HG02678 (cell line): ENCODE data around the gene ZNF26.
"Not testable (repeated sequence)": the region's sequence is repeated elsewhere in the genome, so short reads cannot be mapped to it uniquely, and the experiment has no call there.

Experiments
- ATAC-seq: cut with Tn5 transposase; IDR thresholded peaks from one replicate; pipeline ENCODE4 v1.9.1; 2021; ENCODE audit warnings: mild to moderate bottlenecking, moderate library complexity; ENCODE audit not compliant: unreplicated experiment

The ZNF26 gene

DNA sequence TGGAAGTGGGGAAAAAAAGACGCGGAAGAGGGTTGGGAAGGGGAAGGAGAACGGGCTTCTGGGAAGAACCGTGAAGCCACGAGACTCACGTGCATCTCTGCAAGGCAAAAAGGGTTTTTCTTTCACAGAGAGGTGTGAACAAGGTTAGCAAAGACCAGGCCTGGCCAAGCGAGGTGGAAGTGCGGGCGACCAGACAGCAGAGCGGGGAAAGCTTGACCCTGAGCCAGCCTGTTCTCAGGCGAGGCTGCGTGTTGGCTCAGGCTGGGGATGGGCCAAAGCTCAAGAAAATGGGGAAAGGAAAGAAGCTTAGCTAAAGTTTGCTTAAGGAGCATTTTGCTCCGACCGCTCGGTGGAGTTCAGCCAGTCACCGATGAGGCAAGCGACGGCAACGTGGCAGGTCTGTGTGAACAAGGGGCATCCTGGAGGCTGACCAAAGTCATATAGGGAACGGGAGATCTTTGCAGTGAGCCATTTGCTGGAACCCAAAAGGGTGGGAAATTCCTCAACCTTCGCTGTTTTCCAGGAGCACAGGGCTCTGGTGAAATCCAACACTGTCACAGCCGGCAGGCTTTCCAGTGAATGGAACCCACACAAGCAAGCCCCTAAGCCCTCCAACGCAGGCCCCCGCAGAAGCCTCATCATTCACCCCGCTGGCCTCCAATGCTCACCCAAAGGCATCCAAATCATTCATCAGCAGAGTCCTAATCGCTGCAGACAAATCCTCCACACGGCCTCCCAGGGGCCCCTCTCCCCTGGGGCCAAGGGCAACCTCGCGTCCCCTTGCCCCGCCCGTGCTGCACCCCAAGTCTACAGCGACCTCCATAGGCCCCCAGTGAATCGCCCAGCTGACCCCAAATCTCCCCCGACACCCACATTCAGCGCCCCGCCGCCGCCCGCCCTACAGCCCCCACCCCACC lies 30.8 kb upstream of the ZNF26 start:
- ATAC-seq: peak; percentile 35

DNA sequence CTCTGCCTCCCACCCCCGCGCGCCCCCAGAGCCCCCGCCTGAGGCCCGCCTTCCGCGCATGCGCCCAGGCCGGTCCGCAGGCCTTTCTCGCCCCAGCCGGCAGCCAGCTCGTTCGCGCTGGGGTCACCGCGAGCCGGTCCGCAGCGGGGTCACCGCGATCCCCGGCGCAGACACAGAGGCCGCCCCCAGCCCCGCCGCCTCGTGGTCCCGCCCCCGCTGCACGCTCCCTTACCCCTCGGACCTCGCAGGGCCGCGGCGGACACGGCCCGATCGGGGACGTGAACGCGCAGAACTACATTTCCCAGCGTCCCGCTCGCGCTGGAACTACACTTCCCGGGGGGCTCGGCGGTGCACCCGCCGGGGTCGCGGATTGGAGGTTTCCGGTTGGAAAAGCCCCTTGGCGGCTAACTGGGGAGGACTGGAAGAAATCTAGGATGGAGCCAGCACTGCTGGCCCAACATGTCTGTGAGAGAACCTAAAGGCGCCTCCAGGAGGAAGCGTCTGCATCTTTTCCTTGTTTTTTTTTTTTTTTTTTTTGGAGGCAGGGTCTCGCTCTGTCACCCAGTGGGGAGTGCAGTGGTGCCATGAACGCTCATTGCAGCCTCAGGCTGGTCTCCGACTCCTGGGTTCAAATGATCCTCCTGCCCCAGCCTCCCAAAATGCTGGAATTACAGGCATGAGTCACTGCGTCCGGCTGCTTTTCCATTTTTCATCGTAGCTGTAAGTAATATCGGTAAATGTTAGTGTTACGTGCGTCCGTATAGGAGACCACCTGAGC lies 30.0 kb upstream of the ZNF26 start, which contains the start of gene ZNF605:
Gene ZNF605 (minus strand): TSS at position 296 of the 778 bp plus-strand sequence. CDS start 10,671 bp downstream, outside the sequence.
- ATAC-seq: peak; percentile 93

DNA sequence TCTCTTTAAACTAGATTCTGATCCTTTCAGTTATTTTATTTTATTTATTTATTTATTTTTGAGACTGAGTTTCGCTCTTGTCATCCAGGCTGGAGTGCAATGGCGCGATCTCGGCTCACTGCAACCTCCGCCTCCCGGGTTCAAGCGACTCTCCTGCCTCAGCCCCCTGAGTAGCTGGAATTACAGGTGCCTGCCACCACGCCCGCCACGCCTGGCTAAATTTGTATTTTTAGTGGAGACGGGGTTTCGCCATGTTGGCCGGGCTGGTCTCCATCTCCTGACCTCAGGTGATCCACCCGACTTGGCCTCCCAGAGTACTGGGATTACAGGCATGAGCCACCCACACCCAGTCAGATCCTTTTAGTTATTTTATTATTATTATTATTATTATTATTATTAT lies 24.4 kb upstream of the ZNF26 start:
- not testable (repeated sequence) for ATAC-seq

DNA sequence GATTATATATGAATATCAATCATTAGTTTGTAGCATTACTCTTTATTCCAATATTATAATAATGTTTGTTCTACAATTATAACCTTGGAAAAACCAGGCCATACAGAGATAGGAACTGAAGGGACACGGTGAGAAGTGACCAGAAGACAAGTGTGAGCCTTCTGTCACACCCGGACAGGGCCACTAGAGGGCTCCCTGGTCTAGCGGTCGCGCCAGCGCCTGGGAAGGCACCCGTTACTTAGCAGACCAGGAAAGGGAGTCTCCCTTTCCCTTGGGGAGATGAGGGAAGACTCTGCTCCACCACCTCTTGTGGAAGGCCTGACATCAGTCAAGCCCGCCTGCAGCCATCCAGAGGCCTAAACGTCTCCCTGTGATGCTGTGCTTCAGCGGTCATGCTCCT lies 22.2 kb upstream of the ZNF26 start:
- ATAC-seq: not testable (repeated sequence)

DNA sequence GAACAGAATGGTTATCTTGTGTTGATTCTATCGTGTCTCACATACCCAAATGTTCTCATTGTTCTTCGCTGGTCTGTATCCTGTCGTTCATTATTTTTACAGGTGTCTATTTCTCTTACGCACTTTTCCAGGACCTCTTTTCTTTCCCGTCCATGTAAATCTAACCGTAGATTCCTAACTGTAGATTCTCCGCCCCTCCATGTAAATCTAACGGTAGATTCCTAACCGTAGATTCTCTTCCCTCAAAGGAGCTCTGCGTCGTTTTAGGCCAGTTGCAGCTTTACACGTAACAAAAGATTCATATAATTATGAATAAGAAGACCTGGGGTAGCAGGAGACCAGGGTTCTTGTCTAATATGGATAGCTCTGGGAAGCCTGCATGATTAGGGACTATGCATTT lies 20.4 kb upstream of the ZNF26 start:
- no peak for ATAC-seq

DNA sequence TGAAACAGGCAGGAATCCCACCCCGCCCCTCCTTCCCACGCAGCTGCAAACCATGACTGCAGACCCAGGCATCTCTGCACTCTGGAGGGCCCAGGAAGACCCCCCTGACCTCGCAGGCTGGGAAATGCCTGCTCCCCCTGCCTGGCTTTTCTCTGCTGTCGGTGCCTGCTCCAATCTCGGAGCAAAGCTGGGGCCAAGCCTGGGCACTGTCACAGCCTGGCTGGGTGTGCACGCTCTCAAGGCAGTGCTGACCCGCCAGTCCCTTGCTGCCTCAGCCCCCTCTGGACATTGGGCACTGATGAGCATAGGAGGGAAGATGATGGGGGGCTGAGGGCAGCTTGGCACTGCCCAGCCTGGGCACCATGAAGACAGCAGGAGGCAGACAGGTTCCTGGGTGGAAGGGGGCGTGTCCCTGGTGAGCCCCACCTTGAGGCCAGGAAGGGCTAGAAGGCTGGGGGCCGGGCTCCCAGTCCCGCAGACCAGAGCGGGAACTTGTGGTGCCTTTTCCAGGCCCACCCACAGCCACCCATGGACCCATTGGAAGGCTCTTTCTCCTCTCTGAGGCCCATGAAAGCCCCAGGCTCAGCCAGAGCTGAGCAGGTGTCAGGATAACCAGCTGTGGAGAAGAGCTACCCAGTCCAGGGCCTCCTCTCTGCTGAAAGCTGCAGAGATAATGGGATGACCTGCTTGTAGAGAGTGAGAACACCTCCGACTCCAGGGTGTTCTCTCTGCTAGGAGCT lies 19.3 kb upstream of the ZNF26 start:
- no peak for ATAC-seq

DNA sequence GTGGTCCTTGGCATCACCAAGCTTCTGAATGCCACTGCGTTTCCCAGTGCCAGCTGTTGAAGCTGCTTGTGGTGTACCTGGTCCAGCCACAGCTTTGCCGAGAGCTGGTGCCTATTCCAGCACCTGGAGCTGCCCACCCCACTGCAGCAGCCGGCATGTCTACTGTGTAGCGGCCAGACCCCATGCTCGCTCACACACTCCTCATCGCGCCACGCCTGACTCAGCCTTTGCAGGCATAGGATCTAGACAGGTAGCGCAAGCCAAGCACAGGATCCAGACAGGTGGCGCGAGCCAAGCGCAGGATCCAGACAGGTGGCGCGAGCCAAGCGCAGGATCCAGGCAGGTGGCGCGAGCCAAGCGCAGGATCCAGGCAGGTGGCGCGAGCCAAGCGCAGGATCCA lies 18.4 kb upstream of the ZNF26 start:
- ATAC-seq: no peak

DNA sequence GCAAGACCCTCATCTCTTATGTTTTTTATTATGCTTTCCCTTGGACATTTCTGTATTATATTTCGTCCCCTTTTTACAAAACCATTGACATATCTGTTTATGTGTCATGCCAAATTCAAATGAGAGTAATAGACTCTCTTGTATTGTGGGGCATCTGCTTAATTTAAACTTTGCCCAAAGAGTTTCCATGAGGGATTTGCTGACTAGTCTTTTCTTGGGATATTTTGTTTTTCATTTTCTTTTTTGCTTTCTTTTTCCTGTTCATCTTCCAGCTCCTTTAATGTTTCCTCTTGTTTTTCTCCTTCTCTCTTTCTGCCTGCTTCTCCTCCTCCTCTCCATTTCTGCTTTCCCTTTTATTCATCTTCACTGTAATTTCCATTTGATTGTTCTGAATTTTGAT lies 13.8 kb upstream of the ZNF26 start:
- ATAC-seq: no peak

DNA sequence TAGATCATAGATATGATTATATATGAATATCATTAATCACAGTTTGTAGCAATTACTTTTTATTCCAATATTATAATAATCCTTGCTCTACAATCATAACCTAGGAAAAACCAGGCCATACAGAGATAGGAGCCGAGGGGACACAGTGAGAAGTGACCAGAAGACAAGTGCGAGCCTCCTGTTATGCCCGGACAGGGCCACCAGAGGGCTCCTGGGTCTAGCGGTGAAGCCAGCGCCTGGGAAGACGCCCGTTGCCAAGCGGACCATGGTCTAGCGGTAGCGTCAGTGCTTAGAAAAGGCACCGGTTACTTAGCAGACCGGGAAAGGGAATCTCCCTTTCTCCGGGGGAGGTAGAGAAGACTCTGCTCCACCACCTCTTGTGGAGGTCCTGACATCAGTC lies 9.3 kb upstream of the ZNF26 start:
- ATAC-seq: not testable (repeated sequence)

DNA sequence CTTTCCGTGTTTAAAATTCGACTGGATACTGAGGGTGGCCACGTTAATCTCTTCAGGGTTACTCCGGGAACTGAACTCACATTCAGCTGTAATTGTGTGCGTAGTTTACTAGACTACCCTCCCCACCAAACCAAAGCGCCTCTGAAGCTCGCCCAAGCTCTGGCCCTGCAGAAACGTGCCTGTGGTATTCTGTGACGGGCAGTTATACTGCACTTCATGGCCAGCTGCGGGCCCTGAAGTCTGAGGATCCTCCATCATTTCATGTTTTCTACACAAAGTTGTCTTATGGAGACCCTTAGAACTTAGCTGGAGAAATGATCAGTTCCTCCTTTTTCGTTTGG lies 688 bp downstream of the ZNF26 start:
- ATAC-seq: peak; percentile 9

DNA sequence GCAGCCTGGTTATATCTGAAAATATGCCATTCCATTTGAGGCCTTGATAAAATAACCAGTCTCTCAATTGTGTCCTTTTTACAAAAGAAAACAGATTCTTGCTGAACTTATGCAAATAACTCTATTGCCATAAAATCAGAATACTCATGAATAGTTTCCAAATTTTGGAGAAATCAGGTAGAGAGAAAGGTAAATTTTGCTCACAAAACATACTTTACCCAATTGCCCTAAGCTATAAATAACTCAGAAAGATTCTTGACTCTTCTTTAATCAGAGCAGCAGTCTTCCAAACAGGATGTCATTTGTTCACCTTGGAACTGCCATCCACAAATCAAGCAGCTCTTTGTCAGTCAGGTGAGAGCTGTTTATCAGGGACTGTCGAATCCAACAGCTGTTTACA lies 12.6 kb downstream of the ZNF26 start:
- no peak for ATAC-seq

DNA sequence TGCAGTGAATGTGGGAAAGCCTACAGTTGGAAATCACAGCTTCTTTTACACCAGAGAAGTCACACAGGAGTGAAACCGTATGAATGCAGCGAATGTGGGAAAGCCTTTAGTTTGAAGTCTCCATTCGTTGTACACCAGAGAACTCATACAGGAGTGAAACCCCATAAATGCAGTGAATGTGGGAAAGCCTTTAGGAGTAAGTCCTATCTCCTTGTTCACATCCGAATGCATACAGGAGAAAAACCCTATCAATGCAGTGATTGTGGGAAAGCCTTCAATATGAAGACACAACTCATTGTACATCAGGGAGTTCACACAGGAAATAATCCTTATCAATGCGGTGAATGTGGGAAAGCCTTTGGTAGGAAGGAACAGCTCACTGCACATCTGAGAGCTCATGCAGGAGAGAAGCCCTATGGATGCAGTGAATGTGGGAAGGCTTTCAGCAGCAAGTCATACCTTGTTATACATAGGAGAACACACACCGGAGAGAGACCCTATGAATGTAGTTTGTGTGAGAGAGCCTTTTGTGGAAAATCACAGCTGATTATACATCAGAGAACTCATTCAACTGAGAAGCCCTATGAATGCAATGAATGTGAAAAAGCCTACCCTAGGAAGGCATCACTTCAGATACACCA lies 24.6 kb downstream of the ZNF26 start:
- ATAC-seq: no peak

DNA sequence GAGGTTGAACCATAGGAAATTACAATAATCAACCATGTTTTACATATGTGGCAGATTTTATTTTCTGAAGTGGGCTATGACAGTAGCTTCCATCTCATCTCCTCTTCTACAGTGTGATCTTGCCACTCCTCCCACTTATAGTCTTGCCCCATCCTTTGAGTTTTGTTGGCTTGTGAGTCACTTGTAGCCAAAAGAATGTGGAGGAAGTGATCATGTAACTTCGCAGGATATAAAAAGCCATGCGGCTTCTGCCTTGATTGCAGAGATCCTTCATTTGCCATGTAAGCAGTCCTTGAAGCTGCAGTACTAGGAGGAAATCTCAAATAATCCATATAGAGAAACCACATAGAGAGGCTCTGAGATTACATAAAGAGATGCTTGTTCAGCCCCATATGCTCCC lies 37.4 kb downstream of the ZNF26 start:
- ATAC-seq: no peak

DNA sequence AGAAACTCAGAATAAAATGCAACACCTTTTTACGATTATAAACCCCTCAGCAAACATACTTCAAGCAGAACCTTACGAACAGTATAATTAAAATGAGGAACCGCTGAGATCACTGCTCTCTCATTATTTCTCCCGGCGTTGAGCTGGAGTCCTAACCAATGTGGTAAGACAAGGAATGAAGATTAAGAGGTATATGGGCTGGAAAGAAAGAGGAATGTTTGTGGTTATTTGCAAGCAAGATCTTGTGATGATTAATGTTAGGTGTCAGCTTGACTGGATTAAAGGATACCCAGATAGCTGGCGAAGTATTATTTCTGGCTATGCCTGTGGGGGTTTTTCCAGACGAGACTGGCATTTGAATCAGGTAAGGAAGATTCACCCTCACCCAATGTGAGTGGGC lies 40.8 kb downstream of the ZNF26 start:
- ATAC-seq: no peak

DNA sequence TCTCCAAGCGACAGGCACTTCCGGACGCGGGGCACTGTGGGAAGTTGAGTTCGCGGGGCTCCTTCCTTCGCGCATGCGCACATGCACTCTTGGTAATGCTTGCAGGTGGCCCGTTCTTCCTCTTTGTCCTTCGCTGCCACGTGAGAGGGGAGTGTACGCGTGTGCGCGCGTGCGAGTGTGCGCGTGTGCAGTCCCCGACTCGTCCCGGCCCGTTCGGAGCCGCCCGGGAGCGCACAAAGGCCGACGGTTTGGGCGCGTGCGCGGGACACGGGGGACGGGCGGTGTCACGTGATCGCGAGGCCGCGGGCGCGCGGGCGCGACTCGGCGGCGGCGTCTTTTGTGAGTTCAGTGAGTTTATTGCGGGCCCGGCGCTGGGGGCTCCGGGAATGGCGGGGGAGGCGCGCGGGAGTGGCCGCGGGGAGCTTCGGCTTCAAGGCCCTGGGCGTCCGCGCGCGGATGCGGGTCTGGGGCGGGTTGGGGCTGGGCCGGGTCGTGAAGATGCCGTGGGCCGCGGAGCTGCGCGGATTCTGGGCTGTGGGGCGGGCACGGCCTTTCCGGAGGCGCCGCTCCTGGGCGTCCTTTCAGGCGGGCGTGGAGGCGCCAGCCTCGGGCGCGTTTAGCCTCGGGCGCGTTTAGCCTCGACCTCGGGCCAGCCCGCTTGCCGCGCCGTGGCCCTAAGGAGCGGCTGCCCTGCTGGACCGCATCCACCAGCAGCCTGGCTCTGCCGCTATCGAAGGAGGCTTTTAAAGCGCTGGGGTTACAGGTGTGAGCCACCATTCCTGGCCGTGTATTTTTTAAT lies 51.2 kb downstream of the ZNF26 start, which contains the start of gene ZNF84:
Gene ZNF84 (plus strand): TSS at position 303 of the 799 bp plus-strand sequence. CDS start 3,959 bp downstream, outside the sequence.
- peak; percentile 97 for ATAC-seq

DNA sequence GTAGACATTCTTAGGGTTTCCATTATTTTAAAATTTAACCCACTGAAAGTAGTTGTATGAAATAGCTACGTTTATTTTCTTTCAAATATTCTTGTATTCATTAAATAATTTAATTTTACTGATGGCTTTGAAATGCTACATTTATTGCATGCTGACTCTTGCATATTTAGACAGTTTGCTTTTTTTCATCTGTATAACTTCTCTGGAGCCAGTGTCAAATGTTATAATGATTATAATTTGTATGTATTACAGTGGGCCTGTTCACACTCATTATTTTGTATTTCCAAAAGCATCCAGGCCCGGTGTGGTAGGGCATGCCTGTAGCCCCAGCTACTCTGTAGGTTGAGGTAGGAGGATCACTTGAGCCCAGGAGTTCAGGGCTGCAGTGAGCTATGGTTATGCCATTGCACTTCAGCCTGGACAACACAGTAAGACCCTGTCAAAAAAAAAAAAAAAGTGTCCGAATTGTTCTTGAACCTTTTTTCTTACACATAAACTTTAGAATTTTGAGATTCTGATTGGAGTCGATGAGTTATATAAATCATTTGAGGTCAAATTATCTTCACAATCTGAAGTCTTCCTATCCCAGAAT lies 52.0 kb downstream of the ZNF26 start:
- ATAC-seq: no peak

DNA sequence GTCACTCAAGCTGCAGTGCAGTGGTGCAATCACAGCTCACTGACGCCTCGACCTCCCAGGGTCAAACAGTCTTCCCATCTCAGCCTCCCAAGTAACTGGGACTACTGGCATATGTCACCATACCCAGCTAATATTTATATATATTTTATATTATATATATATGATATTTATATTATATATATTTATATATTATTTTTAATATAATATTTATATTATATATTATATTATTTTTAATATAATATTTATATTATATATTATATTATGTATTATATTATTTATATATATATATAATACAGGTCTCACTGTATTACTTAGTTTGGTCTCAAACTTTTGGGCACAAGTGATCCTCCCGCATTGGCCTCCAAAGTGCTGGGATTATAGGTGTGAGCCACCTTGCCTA lies 60.5 kb downstream of the ZNF26 start:
- ATAC-seq: no peak

DNA sequence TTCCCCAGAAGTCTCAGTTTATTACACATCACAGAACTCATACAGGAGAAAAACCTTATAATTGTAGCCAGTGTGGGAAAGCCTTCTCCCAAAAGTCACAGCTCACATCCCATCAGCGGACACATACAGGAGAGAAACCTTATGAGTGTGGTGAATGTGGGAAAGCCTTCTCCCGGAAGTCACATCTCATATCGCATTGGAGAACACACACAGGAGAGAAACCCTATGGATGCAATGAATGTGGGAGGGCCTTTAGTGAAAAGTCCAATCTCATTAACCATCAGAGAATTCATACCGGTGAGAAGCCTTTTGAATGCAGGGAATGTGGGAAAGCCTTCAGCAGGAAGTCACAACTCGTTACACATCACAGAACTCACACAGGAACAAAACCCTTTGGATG lies 71.3 kb downstream of the ZNF26 start:
- no peak for ATAC-seq
